Smooth muscle cell (in vitro differentiated cells): ENCODE measurements around the gene ANKRD29. TPM values are rescaled to one million over a fixed set of nuclear protein-coding genes. Genes with fewer than 3 reads are reported as not detected.

Source experiments
- DNase-seq: peaks from one replicate; lab custom pipeline; 2025; ENCODE audit not compliant: unreplicated experiment; lab: John Stamatoyannopoulos, UW
- H2AFZ ChIP-seq: fragments of 200-600 bp; sonication (generic); 2 replicates; pipeline ENCODE4 v1.6.0; 2016; ENCODE audit warnings: antibody characterized with exemption, low read depth, mild to moderate bottlenecking
- H3F3A ChIP-seq: fragments of 200-600 bp; sonication (generic); 2 replicates; pipeline ENCODE4 v1.6.0; 2017; ENCODE audit warnings: antibody characterized with exemption, low read depth
- H3K27ac ChIP-seq: fragments of 200-600 bp; sonication (generic); 2 replicates; pipeline ENCODE4 v1.5.1; 2016; ENCODE audit warnings: low read depth, mild to moderate bottlenecking
- H3K27me3 ChIP-seq: fragments of 200-600 bp; sonication (generic); 2 replicates; pipeline ENCODE4 v1.6.1; 2016; ENCODE audit warnings: low read depth, mild to moderate bottlenecking
- H3K36me3 ChIP-seq: fragments of 200-600 bp; sonication (generic); 2 replicates; pipeline ENCODE4 v1.5.1; 2016; ENCODE audit warnings: low read depth
- H3K4me1 ChIP-seq: fragments of 200-600 bp; sonication (generic); 2 replicates; pipeline ENCODE4 v1.5.1; 2016; ENCODE audit warnings: low read depth
- H3K4me2 ChIP-seq: fragments of 200-600 bp; sonication (generic); 2 replicates; pipeline ENCODE4 v1.6.0; 2016; ENCODE audit warnings: mild to moderate bottlenecking
- H3K4me3 ChIP-seq: fragments of 200-600 bp; sonication (generic); 2 replicates; pipeline ENCODE4 v1.5.1; 2016; ENCODE audit warnings: mild to moderate bottlenecking
- H3K79me2 ChIP-seq: fragments of 200-600 bp; sonication (generic); 2 replicates; pipeline ENCODE4 v1.6.0; 2016; ENCODE audit warnings: low read depth, mild to moderate bottlenecking
- H3K9ac ChIP-seq: fragments of 200-600 bp; sonication (generic); 2 replicates; pipeline ENCODE4 v1.6.0; 2016; ENCODE audit warnings: low read depth
- H3K9me3 ChIP-seq: fragments of 200-600 bp; sonication (generic); replicated peaks from 2 replicates; pipeline ENCODE4 v1.5.1; 2016; ENCODE audit warnings: low read depth
- H4K20me1 ChIP-seq: fragments of 200-600 bp; sonication (generic); 2 replicates; pipeline ENCODE4 v1.6.0; 2016; ENCODE audit warnings: low read depth
- WGBS: methylation state at CpG from one replicate; pipeline ENCODE4 v1.1.7; 2016; ENCODE audit warnings: low lambda C conversion rate; 5-methylcytosine and 5-hydroxymethylcytosine counted together
- polyA plus RNA-seq: library from polyadenylated mRNA; unstranded; fragments of >200 nt; fragmentation: Nextera tagmentation; extraction: Ambion mirVana; gene quantifications from 2 replicates; pipeline ENCODE4 v1.2.1, GENCODE V29; 2016
- total RNA-seq: library from RNA; depleted of rRNA; stranded (reverse); fragments of >200 nt; gene quantifications from 2 replicates; pipeline ENCODE4 v1.2.3, GENCODE V29; 2014
- TF ChIP-seq, protein P1 (sequence below): fragments of 200-600 bp; sonication (generic); IDR thresholded peaks from 2 replicates; pipeline ENCODE4 v1.5.1; 2017; ENCODE audit warnings: borderline replicate concordance, mild to moderate bottlenecking, antibody characterized with exemption; ENCODE audit not compliant: insufficient read depth, poor library complexity, severe bottlenecking

Gene ANKRD29
- total and polyA plus RNA-seq, 2 experiments from 2014 or later: 0.36 TPM; not detected in 1

GRCh38 chr18:23636071-23636399, 26.7 kb downstream of the ANKRD29 start:
- no peak overlapping the region for H2AFZ ChIP-seq
- H3K79me2 ChIP-seq: no peaks in the 10 kb centered on the region
- H3F3A ChIP-seq: no peaks in the 10 kb centered on the region
- WGBS: 98% methylated on average over 3 of the region's 3 CpGs
- no peaks in the 10 kb centered on the region for H3K4me1 ChIP-seq
- H3K4me2 ChIP-seq: no peak overlapping the region
- H3K4me3 ChIP-seq: no peak overlapping the region
- H3K9ac ChIP-seq: no peak overlapping the region
- H4K20me1 ChIP-seq: no peaks in the 10 kb centered on the region
- H3K27ac ChIP-seq: no peak overlapping the region
- peaks cover 4% of the 10 kb centered on the region for H3K27me3 ChIP-seq
- no peak for DNase-seq
- TF ChIP-seq, protein P1, sequence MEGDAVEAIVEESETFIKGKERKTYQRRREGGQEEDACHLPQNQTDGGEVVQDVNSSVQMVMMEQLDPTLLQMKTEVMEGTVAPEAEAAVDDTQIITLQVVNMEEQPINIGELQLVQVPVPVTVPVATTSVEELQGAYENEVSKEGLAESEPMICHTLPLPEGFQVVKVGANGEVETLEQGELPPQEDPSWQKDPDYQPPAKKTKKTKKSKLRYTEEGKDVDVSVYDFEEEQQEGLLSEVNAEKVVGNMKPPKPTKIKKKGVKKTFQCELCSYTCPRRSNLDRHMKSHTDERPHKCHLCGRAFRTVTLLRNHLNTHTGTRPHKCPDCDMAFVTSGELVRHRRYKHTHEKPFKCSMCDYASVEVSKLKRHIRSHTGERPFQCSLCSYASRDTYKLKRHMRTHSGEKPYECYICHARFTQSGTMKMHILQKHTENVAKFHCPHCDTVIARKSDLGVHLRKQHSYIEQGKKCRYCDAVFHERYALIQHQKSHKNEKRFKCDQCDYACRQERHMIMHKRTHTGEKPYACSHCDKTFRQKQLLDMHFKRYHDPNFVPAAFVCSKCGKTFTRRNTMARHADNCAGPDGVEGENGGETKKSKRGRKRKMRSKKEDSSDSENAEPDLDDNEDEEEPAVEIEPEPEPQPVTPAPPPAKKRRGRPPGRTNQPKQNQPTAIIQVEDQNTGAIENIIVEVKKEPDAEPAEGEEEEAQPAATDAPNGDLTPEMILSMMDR: no peak
- no peaks in the 10 kb centered on the region for H3K9me3 ChIP-seq
- no peaks in the 10 kb centered on the region for H3K36me3 ChIP-seq

DNA sequence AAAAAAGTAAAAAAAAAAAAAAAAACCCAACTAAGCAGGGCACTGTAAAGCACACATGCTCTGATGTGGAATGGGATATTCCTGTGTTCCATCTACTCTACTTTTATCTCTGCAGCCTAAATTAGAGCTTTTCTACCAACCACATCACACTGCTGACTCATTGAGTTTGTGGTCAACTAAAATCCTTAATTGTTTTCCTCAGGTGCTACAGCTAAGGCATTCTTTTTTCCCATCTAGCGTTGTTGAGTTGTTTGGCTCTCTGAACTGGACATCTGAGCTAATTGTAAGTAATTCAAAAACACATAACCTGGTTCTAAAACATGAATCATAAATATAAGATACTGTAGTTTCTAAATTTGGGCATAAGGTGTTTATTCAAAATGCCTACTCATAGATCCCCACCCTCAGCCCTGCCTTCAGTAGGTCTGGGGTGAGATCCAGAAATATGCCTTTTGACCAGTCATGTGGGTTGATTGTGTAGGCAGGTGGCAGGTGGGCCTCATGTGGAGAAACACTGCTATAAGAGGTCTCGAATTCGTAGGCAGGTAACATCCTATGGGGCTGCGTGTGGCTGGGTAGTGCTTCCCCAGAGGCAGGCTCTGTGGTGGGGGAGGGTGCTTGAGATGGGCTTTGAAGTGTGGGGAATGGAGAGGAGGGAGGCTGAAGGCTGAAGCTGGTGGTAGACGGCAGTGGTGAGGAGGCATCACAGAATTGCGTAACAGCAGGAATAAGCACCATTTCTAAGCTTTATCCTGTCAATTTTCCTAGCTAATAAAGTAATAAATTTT, 27.2 kb downstream of the ANKRD29 start:
- no peaks in the 10 kb centered on the region for H3F3A ChIP-seq
- no peak for DNase-seq
- no peak overlapping the region for H3K4me3 ChIP-seq
- H4K20me1 ChIP-seq: no peaks in the 10 kb centered on the region
- no peak overlapping the region for H3K4me2 ChIP-seq
- H3K4me1 ChIP-seq: no peaks in the 10 kb centered on the region
- no peak overlapping the region for H3K27ac ChIP-seq
- H3K79me2 ChIP-seq: no peaks in the 10 kb centered on the region
- no peak overlapping the region for H2AFZ ChIP-seq
- no peaks in the 10 kb centered on the region for H3K9me3 ChIP-seq
- H3K36me3 ChIP-seq: no peaks in the 10 kb centered on the region
- TF ChIP-seq, protein P1: no peak
- no peak overlapping the region for H3K9ac ChIP-seq
- 44% methylated on average over 6 of the region's 6 CpGs for WGBS
- H3K27me3 ChIP-seq: peaks cover 4% of the 10 kb centered on the region

DNA sequence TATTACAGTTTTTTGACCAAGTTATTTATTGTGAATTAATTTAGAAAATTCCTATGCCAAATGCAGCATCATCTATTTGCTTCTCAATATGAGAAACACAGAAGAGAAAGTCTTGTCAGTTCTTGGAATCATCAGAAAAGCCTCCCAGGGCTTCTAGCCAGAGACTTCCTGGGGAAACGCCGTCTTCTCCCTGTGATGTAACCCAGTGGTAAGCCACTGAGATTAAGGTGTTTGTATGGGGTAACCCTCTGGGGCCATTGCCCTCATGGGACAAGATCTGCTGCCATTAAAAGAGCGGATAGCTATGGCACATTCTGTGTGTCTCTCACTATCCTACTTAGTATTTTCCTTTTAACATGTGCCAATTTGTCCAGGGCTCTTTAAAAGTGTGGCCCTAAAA, 28.0 kb downstream of the ANKRD29 start:
- no peak overlapping the region for H2AFZ ChIP-seq
- H3K4me2 ChIP-seq: no peak overlapping the region
- H3K36me3 ChIP-seq: no peaks in the 10 kb centered on the region
- H4K20me1 ChIP-seq: no peaks in the 10 kb centered on the region
- H3K9ac ChIP-seq: no peak overlapping the region
- WGBS: 50% methylated on average over 3 of the region's 3 CpGs
- no peaks in the 10 kb centered on the region for H3K4me1 ChIP-seq
- no peaks in the 10 kb centered on the region for H3K79me2 ChIP-seq
- no peak for DNase-seq
- peaks cover 4% of the 10 kb centered on the region for H3K27me3 ChIP-seq
- no peak overlapping the region for H3K27ac ChIP-seq
- no peaks in the 10 kb centered on the region for H3K9me3 ChIP-seq
- H3K4me3 ChIP-seq: no peak overlapping the region
- no peaks in the 10 kb centered on the region for H3F3A ChIP-seq
- TF ChIP-seq, protein P1: no peak

- DNase-seq: no peak
- no peaks in the 10 kb centered on the region for H3K4me1 ChIP-seq
- WGBS: 50% methylated on average over 1 of the region's 1 CpG
- no peak overlapping the region for H3K9ac ChIP-seq
- H2AFZ ChIP-seq: no peak overlapping the region
- no peaks in the 10 kb centered on the region for H3F3A ChIP-seq
- no peak overlapping the region for H3K4me2 ChIP-seq
- no peaks in the 10 kb centered on the region for H3K27me3 ChIP-seq
- no peaks in the 10 kb centered on the region for H3K79me2 ChIP-seq
- H3K9me3 ChIP-seq: no peaks in the 10 kb centered on the region
- TF ChIP-seq, protein P1: no peak
- no peaks in the 10 kb centered on the region for H3K36me3 ChIP-seq
- no peaks in the 10 kb centered on the region for H4K20me1 ChIP-seq
- H3K27ac ChIP-seq: no peak overlapping the region
- H3K4me3 ChIP-seq: no peak overlapping the region
These were observed 30.1 kb downstream of the ANKRD29 start for GRCh38 chr18:23632615-23633014.
